WERI-Rb-1 (cell line): ENCODE measurements around the gene TRPC4.

Experiments used
- DNase-seq: peaks from one replicate; pipeline ENCODE4 v3.0.0-alpha.2; 2020
- H3K27ac ChIP-seq: fragments of 250-450 bp; sonication (Bioruptor Pico); 2 replicates; pipeline ENCODE4 v1.5.1; 2020; ENCODE audit warnings: mild to moderate bottlenecking, moderate library complexity
- H3K27me3 ChIP-seq: fragments of 250-450 bp; sonication (Bioruptor Pico); 2 replicates; pipeline ENCODE4 v1.5.1; 2021; ENCODE audit warnings: mild to moderate bottlenecking, low read depth, moderate library complexity; ENCODE audit not compliant: insufficient read depth, severe bottlenecking
- H3K36me3 ChIP-seq: fragments of 250-450 bp; sonication (Bioruptor Pico); 2 replicates; pipeline ENCODE4 v1.5.1; 2020; ENCODE audit warnings: mild to moderate bottlenecking, moderate library complexity
- H3K4me3 ChIP-seq: 2 replicates; pipeline ENCODE4 v1.5.1; 2011; ENCODE audit warnings: low read depth, mild to moderate bottlenecking, control low read depth, low read length
- H3K9me3 ChIP-seq: fragments of 250-450 bp; sonication (Bioruptor Pico); 2 replicates; pipeline ENCODE4 v1.5.1; 2021; ENCODE audit warnings: mild to moderate bottlenecking, moderate library complexity; ENCODE audit not compliant: severe bottlenecking
- TF ChIP-seq, protein P1 (sequence below): IDR thresholded peaks from 2 replicates; pipeline ENCODE4 v1.5.1; 2011; ENCODE audit warnings: low read depth, mild to moderate bottlenecking, control low read depth, inconsistent platforms, low read length

Gene TRPC4

DNA sequence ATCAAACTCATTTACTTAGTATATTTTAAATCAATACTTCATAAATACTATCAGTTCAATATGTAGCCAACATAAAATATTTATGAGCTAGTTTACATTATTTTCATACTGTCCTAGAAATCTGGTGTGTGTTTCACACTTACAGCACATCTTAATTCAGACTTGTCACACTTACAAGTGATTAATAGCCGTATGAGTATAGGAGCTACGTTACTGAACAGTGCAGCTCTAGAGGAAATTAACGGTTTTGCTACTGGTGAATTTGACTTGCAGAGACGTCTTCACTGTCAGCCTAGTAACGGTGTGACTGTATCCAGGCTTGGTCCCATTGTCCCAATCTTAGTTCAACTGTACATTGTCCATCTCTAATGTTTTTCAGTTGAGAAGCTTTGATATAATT is 237.3 kb downstream of the TRPC4 start:
- TF ChIP-seq, protein P1, sequence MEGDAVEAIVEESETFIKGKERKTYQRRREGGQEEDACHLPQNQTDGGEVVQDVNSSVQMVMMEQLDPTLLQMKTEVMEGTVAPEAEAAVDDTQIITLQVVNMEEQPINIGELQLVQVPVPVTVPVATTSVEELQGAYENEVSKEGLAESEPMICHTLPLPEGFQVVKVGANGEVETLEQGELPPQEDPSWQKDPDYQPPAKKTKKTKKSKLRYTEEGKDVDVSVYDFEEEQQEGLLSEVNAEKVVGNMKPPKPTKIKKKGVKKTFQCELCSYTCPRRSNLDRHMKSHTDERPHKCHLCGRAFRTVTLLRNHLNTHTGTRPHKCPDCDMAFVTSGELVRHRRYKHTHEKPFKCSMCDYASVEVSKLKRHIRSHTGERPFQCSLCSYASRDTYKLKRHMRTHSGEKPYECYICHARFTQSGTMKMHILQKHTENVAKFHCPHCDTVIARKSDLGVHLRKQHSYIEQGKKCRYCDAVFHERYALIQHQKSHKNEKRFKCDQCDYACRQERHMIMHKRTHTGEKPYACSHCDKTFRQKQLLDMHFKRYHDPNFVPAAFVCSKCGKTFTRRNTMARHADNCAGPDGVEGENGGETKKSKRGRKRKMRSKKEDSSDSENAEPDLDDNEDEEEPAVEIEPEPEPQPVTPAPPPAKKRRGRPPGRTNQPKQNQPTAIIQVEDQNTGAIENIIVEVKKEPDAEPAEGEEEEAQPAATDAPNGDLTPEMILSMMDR, result no peak
- no peak overlapping the region for H3K27ac ChIP-seq
- no peaks in the 10 kb centered on the region for H3K36me3 ChIP-seq
- H3K9me3 ChIP-seq, result no peaks in the 10 kb centered on the region
- H3K4me3 ChIP-seq, result no peak overlapping the region
- no peak for DNase-seq
- no peaks in the 10 kb centered on the region for H3K27me3 ChIP-seq

DNA sequence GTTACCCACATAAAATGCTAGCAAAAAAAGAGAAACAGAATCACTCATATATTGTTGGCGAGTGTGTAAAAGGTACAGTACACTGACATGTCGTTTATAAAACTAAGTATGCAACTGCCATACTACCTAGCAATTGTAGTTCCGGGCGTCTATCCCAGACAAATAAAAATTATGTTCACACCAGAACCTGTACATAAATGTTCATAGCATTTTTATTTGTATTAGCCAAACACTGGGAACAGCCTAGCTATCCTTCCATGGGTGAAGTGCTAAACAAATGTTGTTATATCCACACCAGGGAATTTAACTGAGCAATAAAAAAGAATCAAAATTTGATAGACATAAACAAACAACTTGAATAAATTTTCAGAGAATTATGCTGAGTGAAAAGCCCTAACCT is 242.1 kb downstream of the TRPC4 start:
- Histone ChIP-seq H3K4me3 (no peak overlapping the region), H3K36me3 (no peaks in the 10 kb centered on the region), H3K9me3 (no peaks in the 10 kb centered on the region), H3K27me3 (no peaks in the 10 kb centered on the region), H3K27ac (no peak overlapping the region)
- no peak for DNase-seq
- TF ChIP-seq, protein P1, result no peak

DNA sequence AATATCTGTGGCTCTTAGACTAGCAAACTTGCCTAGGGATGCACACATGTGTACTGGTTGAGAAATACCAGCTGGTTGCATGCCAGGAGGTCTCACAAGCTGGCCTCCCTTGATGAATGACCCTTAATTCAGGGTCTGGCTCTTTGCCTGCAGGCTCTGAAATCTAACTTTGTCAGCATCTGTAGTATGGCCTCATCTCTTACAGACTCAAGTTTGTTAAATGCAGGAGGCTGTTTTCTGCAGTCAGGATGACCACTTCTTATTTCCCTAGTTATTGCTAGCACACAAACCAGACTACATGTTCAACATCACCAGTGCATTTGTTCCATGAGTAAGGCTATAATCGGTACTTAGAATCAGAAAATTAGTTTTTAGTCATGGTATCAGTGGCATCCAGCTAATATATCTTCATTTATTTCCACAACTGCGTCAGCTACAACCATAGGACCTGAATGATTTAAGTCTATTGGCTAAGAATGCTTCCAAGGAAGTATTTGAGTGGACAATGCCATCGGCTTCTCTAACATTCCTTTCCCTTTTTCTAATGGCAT is 247.7 kb downstream of the TRPC4 start:
- Histone ChIP-seq H3K36me3 (no peaks in the 10 kb centered on the region), H3K4me3 (no peak overlapping the region), H3K9me3 (no peaks in the 10 kb centered on the region), H3K27ac (no peak overlapping the region), H3K27me3 (no peaks in the 10 kb centered on the region)
- TF ChIP-seq, protein P1, result no peak
- no peak for DNase-seq

DNA sequence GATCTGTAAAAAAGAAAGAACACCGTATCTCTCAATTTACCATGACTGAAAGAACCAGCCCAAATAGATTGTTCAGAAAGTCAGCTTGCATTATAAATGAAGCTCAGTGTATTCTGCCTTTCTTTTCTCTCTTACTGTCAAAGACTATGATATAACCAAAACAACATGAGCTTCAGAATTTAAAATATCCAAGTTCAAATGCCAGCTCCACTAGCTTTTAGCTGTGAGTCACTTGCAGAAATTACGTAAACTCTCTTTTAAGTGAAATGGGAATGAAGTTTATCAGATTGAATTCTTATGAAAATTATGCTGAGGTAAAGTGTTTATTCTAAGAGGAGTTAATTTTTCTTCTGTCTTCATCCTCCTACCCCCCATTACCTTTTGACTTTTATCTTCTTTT is 251.0 kb downstream of the TRPC4 start:
- Histone ChIP-seq H3K4me3 (no peak overlapping the region), H3K27ac (no peak overlapping the region), H3K27me3 (no peaks in the 10 kb centered on the region), H3K9me3 (no peaks in the 10 kb centered on the region), H3K36me3 (no peaks in the 10 kb centered on the region)
- TF ChIP-seq, protein P1, result no peak
- no peak for DNase-seq

DNA sequence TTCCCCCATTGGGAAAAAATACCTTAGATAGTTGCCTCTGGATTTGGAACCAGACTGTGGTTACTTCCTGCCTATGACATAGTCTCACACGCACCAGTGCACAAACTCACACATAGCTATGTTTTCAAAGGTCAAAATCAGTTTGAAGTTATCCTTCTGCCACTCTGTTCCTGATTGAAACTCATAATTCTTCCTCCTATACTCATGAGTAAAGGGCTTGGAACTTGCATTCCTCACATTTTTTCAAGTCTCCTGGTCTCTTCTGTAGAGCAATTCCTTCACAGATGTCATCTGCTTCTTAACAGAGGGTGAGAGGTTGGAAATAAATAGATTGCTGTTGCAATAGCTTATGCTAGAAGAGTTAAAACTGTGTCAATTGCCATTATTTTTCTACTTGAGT is 252.4 kb downstream of the TRPC4 start:
- H3K4me3 ChIP-seq, result no peak overlapping the region
- H3K27me3 ChIP-seq, result no peaks in the 10 kb centered on the region
- DNase-seq, result no peak
- no peaks in the 10 kb centered on the region for H3K36me3 ChIP-seq
- no peaks in the 10 kb centered on the region for H3K9me3 ChIP-seq
- TF ChIP-seq, protein P1, result no peak
- no peak overlapping the region for H3K27ac ChIP-seq

DNA sequence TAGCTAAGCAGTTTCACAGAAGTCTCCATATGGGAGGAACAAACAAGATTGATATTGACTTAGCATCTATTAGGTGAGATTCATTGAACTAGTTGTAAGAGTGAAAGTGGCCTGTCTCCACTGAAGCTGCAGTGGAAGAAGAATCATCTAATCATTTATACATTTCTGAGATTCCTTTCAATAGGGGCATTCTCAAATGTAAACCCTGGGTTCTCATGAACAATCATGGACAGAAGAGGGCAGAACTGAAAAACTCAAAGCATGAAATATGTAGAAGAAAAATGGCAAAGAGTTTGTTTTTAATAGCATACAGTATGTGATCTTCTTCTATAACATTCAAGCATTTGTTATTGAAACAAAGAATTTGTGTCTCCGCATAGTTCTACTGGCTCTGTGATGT is 253.4 kb downstream of the TRPC4 start:
- Histone ChIP-seq H3K4me3 (no peak overlapping the region), H3K36me3 (no peaks in the 10 kb centered on the region), H3K27ac (no peak overlapping the region), H3K9me3 (no peaks in the 10 kb centered on the region), H3K27me3 (no peaks in the 10 kb centered on the region)
- DNase-seq, result no peak
- TF ChIP-seq, protein P1, result no peak
